ENCODE results near the gene ZNF398.

GRCh38 chr7:149195180-149196150 is 48.2 kb downstream of the ZNF398 start, which contains the start of gene ZNF282:
- TF ChIP-seq CTCF (IDR thresholded peaks at IDR 0.05; ENCODE audit: poor library complexity, severe bottlenecking): peak; percentile 88
- TF ChIP-seq EZH2 (IDR thresholded peaks at IDR 0.05; ENCODE audit: borderline replicate concordance, insufficient read depth, low read length, poor library complexity, severe bottlenecking): no peak
- TF ChIP-seq RAD21 (conservative IDR thresholded peaks at IDR 0.05): peak; percentile 64
- TF ChIP-seq POLR2AphosphoS5 (IDR thresholded peaks at IDR 0.05): peak; percentile 89
- TF ChIP-seq SMC3 (conservative IDR thresholded peaks at IDR 0.05; ENCODE audit: poor library complexity): peak; percentile 57
